ENCODE measurements around the gene CDX1.

CDX1 gene

DNA sequence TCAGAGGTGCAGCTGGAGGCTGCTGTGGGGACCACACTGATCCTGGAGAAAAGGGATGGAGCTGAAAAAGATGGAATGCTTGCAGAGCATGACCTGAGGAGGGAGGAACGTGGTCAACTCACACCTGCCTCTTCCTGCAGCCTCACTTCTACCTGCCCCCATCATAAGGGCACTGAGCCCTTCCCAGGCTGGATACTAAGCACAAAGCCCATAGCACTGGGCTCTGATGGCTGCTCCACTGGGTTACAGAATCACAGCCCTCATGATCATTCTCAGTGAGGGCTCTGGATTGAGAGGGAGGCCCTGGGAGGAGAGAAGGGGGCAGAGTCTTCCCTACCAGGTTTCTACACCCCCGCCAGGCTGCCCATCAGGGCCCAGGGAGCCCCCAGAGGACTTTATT lies 17.4 kb downstream of the CDX1 start:
- DNase-seq (ENCODE audit: low spot score), result no peak

DNA sequence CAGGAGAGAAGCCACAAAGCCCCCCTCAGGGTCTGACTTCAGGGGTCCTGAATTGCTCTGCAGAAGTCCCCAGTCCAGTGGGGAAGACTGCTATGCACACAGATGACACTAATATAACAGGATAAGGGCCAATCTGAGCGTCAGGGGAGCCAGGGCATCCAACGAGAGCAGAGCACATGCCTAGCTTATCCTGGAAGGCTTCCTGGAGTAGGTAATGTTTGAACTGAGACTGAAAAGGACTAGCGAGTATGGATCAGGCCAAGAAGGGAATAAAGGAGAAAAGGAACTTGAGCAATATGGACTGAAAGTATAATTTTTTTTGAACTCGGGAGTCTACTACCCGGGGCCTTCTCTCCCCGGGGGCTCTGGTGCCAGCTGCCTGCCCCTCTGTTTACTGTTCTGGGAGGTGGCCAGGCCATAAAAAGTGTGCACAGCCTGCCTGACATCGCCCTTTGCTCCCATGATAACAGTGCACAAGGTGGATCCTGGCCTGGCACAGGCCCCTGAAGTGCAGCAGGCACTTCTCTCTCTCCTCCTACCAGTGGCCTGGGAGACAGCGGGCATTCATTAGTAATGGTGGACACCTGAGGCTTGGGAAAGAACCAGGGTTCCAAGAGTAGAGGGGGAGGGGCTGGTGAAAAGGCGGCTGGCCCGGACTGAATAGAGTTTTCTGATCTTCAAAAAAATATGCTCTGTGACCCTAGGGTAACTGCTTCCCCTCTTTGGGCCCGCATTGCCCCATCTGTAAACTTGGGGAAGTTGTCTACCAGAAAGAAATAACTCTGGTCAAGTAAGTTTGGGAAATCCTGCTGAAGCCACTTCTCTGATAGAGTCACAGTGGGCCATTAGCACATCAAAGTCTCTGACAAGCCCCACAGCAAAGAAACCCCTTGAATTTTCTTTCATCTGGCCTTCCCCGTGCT lies 18.7 kb downstream of the CDX1 start:
- no peak for DNase-seq (ENCODE audit: low spot score)

GRCh38 chr5:150186137-150186536 lies 19.6 kb downstream of the CDX1 start:
- DNase-seq (ENCODE audit: low spot score), result no peak

DNA sequence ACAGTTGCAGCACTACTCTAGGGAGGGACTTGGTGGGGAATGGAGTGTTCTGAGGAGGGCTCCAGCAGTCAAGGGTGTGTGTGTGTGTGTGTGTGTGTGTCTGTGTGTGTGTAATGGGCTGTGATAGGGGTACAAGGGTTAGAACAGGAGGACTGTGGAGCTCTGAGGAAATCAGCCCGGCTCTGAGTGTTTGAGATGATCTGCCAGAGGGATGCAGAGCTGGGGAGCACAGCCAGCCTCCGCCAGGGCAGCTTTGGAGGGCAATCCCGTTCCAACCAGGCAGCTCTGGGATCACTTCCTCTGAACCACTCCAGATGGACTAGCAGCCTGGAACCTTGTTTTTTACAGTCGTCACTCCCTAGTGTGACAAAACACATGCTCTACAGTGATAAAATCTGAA lies 20.3 kb downstream of the CDX1 start:
- DNase-seq (ENCODE audit: low spot score), result no peak

- no peak for DNase-seq (ENCODE audit: low spot score)
These were observed 21.7 kb downstream of the CDX1 start for GRCh38 chr5:150188146-150188842.

GRCh38 chr5:150189326-150189725 lies 22.7 kb downstream of the CDX1 start:
- no peak for DNase-seq (ENCODE audit: low spot score)

GRCh38 chr5:150189728-150190502 lies 23.3 kb downstream of the CDX1 start, which contains the start of gene SLC6A7:
Gene SLC6A7 (plus strand): TSS chr5:150190062. CDS start chr5:150190328, 266 bp downstream.
- DNase-seq (ENCODE audit: low spot score), result no peak

GRCh38 chr5:150190503-150190979 lies 24.0 kb downstream of the CDX1 start:
- no peak for DNase-seq (ENCODE audit: low spot score)

- DNase-seq (ENCODE audit: low spot score), result no peak
These were observed 24.4 kb downstream of the CDX1 start for GRCh38 chr5:150190987-150191386.

DNA sequence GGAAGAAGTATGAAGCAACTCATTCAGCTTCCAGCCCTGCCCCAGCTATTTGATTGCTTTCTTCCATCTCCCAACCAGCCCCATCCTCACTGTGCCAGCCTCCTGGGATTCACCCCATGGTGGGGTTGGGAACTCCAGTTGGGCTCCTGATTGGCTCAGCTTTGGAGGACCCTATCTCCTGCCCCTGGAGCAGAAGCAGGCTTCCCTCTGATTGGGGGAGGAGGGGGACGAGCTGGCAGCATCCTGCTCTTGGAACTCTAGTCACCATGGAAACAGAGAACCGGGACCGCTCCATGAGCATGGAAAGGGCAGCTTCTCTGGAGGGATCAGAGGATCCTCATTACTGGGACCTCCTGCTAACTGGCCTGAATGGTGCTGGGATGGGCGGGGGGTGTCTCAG lies 25.9 kb downstream of the CDX1 start:
- no peak for DNase-seq (ENCODE audit: low spot score)

DNA sequence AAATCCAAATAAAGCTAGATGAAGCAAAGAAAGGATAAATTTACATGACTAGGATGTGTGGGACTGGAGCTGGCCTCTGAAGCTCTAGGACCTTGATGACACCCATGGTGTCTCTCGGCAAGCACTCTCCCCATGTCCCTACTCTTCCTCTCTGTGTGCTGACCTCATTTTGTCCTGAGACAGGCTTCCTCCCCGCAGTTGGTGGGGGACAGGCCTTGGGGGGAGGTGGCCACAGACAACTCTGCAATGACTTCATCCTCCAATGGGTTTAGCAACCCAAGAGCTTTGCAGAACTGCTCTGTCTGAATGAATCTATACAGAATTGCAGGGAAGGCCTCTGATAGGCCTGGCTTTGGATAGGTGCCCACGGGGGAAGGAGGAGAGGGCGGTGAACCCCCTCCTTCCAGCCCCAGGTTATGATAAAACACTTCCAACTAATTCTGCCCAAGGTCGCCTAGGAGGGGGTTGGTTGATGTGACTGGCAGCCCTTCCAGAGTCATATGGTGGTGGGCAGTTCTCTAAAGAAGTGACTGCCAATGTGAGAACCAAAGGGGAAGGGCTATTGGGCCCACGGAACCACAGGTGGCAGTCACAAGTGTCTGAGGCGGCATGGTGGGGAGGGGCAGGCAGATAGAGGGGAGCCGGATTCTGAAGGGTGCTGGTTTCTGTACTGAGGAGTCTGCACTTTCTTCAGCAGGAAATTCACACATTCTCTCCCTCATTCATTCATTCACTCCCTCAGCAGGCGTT lies 29.3 kb downstream of the CDX1 start:
- no peak for DNase-seq (ENCODE audit: low spot score)

- DNase-seq (ENCODE audit: low spot score), result no peak
These were observed 29.9 kb downstream of the CDX1 start for GRCh38 chr5:150196514-150196913.

DNA sequence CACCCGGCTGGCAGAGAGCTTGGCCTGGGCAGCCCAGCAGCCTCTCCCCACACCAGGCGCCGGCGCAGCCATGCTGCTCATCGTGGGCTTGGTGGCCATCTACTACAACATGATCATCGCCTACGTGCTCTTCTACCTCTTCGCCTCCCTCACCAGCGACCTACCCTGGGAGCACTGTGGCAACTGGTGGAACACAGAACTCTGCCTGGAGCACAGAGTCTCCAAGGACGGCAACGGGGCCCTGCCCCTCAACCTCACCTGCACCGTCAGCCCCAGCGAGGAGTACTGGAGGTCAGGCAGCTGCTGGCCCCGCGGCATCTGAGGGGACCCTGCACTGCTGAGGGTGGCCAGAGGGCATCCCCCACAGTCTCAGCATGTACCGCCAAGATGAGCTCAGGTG lies 30.4 kb downstream of the CDX1 start:
- DNase-seq (ENCODE audit: low spot score), result no peak

DNA sequence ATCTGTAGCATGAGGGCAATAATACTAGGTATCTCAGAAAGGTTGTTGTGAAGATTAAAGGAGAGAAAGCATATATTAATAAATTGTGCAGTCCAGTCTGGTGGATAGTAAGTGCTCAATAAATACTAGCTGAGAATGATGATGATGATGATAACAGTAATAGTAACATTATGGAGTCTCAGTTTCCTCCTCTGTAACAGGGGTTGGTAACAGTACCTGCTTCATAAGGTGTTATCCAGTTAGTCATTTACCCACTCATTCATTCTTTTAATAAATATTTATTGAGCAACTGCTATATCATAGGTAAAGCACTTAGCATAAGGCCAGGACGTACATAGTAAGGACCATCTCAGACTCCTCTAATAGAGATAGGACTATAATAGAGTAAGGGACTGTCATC lies 30.9 kb downstream of the CDX1 start:
- no peak for DNase-seq (ENCODE audit: low spot score)

DNA sequence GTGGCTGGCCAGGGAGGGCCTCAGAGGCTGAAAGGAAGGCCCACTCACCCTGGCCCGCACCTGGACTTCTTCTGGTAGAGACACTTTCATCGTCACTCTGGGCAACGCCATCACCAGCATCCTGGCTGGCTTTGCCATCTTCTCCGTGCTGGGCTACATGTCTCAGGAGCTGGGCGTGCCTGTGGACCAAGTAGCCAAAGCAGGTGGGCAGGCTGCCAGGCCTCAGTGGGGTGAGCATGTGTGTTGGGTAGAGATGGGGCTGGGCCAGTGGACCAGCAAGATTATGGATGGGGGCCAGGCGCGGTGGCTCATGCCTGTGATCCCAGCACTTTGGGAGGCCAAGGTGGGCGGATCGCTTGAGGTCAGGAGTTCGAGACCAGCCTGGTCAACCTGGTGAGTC lies 35.9 kb downstream of the CDX1 start:
- no peak for DNase-seq (ENCODE audit: low spot score)

- no peak for DNase-seq (ENCODE audit: low spot score)
These were observed 37.4 kb downstream of the CDX1 start for GRCh38 chr5:150203832-150204589.

- no peak for DNase-seq (ENCODE audit: low spot score)
These were observed 38.0 kb downstream of the CDX1 start for GRCh38 chr5:150204590-150204960.

DNA sequence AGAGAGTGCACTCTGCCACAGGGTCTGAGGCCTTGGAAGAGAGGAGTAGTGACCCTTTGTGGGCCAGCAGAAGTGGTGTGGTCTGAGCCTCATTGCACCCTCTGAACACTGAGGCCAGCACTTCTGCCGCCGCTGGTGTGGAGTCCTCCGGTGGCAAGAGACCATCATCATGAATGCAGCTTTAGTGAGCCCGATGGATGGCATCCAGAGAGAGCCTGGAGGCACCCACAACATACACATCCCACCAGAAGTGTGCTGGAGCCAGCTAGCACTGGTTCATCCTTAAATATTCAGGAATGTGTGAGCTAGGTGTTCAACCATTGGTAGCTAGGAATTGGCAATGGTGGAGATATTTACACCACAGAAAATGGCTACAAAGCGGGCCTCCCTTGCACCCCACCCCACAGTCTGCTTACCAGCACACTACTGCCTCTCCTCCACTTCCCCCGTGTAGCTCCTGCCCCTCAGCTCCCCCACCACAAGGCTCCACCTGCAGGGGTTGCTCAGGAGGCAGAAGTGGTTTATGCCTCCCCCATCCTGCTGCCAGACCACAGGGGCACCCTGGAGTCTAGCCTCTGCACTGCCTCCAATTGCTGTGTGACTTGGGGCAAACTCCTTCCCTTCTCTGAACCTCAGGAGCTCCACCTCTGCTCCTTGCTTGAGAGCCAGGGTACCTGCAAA lies 39.7 kb downstream of the CDX1 start:
- no peak for DNase-seq (ENCODE audit: low spot score)

- no peak for DNase-seq (ENCODE audit: low spot score)
These were observed 40.2 kb downstream of the CDX1 start for GRCh38 chr5:150206779-150207115.

All from hematopoietic multipotent progenitor cell treated with erythropoietin and hydrocortisone succinate and interleukin-3 and kit ligand, for 15 days (in vitro differentiated cells).